HL-60 (cell line): ENCODE results near the gene KCND2.

Source experiments
- DNase-seq, 2 experiments: peaks; one replicate each; pipeline ENCODE4 v3.0.0-alpha.2; 2010 to 2020; ENCODE audit warnings: low read depth in 1 of 2, low spot score in 1 of 2
- H3K27ac ChIP-seq: fragments of 250-450 bp; sonication (Bioruptor Pico); replicated peaks from 2 replicates; pipeline ENCODE4 v1.5.1; 2020; ENCODE audit warnings: mild to moderate bottlenecking, moderate library complexity
- H3K27me3 ChIP-seq: fragments of 250-450 bp; sonication (Bioruptor Pico); 2 replicates; pipeline ENCODE4 v1.5.1; 2021; ENCODE audit warnings: mild to moderate bottlenecking, moderate library complexity; ENCODE audit not compliant: insufficient read depth, poor library complexity, severe bottlenecking
- H3K4me3 ChIP-seq: replicated peaks from 2 replicates; pipeline ENCODE4 v1.5.1; 2011; ENCODE audit warnings: mild to moderate bottlenecking, control low read depth, low read length; ENCODE audit not compliant: insufficient read depth
- CTCF ChIP-seq: IDR thresholded peaks from one replicate; pipeline ENCODE4 v1.5.1; 2011; ENCODE audit warnings: low read length, control low read depth, inconsistent platforms; ENCODE audit not compliant: insufficient read depth
- GABPA ChIP-seq: IDR thresholded peaks from 2 replicates; pipeline ENCODE4 v1.6.1; 2012; ENCODE audit warnings: low read depth
- POLR2AphosphoS5 ChIP-seq: IDR thresholded peaks from 2 replicates; pipeline ENCODE4 v1.6.1; 2012; ENCODE audit warnings: low read depth
- REST ChIP-seq: IDR thresholded peaks from 2 replicates; pipeline ENCODE4 v1.6.1; 2012; ENCODE audit warnings: low read depth; ENCODE audit not compliant: insufficient replicate concordance
- SPI1 ChIP-seq: IDR thresholded peaks from 2 replicates; pipeline ENCODE4 v1.6.1; 2012; ENCODE audit warnings: low read depth, mild to moderate bottlenecking, borderline replicate concordance

Gene KCND2

GRCh38 chr7:120460949-120461348, 188.0 kb downstream of the KCND2 start:
- TF ChIP-seq REST = no peak
- TF ChIP-seq SPI1 = no peak
- TF ChIP-seq POLR2AphosphoS5 = no peak
- TF ChIP-seq GABPA = no peak
- no peak for TF ChIP-seq CTCF
- DNase-seq = no peak
- H3K27me3 ChIP-seq = no peaks in the 10 kb centered on the region
- no peak overlapping the region for H3K4me3 ChIP-seq
- H3K27ac ChIP-seq = no peak overlapping the region

GRCh38 chr7:120462991-120463390, 190.0 kb downstream of the KCND2 start:
- DNase-seq = no peak
- Histone ChIP-seq H3K27ac (no peak overlapping the region), H3K4me3 (no peak overlapping the region), H3K27me3 (no peaks in the 10 kb centered on the region)
- TF ChIP-seq GABPA = no peak
- TF ChIP-seq REST = no peak
- TF ChIP-seq SPI1 = no peak
- no peak for TF ChIP-seq CTCF

GRCh38 chr7:120464104-120464503, 191.1 kb downstream of the KCND2 start:
- H3K4me3 ChIP-seq = no peak overlapping the region
- no peak overlapping the region for H3K27ac ChIP-seq
- H3K27me3 ChIP-seq = no peaks in the 10 kb centered on the region
- DNase-seq = no peak
- no peak for TF ChIP-seq REST
- TF ChIP-seq GABPA = no peak
- TF ChIP-seq POLR2AphosphoS5 = no peak
- no peak for TF ChIP-seq CTCF
